H1 (cell line): ENCODE measurements around the gene AP3D1. TPM values are rescaled to one million over a fixed set of nuclear protein-coding genes. Genes with fewer than 3 reads are reported as not detected.

Experiments
- ASH2L ChIP-seq: fragments of 200-600, 300-600 bp; sonication (generic); IDR thresholded peaks from one replicate; pipeline ENCODE4 v1.7.1; 2017; ENCODE audit warnings: low read length
- HDAC6 ChIP-seq: IDR thresholded peaks from one replicate; pipeline ENCODE4 v1.7.1; 2012; ENCODE audit warnings: low read depth, mild to moderate bottlenecking, inconsistent platforms, low read length, moderate library complexity
- MAFK ChIP-seq: IDR thresholded peaks from 2 replicates; pipeline ENCODE4 v1.6.1; 2012; ENCODE audit warnings: low read depth, mild to moderate bottlenecking, improper control_type of control experiment, low read length
- NANOG ChIP-seq: IDR thresholded peaks from 2 replicates; pipeline ENCODE4 v1.6.1; 2011; ENCODE audit warnings: low read length, low read depth, mild to moderate bottlenecking, inconsistent platforms; ENCODE audit not compliant: insufficient read depth, poor library complexity, severe bottlenecking
- RAD21 ChIP-seq, 2 experiments: IDR thresholded peaks in 1 of 2; conservative IDR thresholded peaks in 1 of 2; 2 replicates each; pipeline ENCODE4 v1.6.1; 2011; ENCODE audit warnings: low read depth in 2 of 2, low read length in 2 of 2, improper control_type of control experiment in 1 of 2, inconsistent platforms in 1 of 2, mild to moderate bottlenecking in 1 of 2, moderate library complexity in 1 of 2
- RBBP5 ChIP-seq: IDR thresholded peaks from 2 replicates; pipeline ENCODE4 v1.7.1; 2012; ENCODE audit warnings: low read depth, mild to moderate bottlenecking, inconsistent platforms, low read length, moderate library complexity, borderline replicate concordance
- SIX5 ChIP-seq: IDR thresholded peaks from 2 replicates; pipeline ENCODE4 v1.6.1; 2011; ENCODE audit warnings: mild to moderate bottlenecking, low read depth, low read length
- polyA plus RNA-seq, 7 experiments: library from polyadenylated mRNA; depleted of rRNA in 3 of 7; stranded (reverse) in 5 of 7; unstranded in 2 of 7; fragments of >200 nt in 5 of 7; fragments of 200-250 nt in 2 of 7; gene quantifications; 1 replicate in 5 of 7; 2 replicates in 1 of 7; 4 replicates in 1 of 7; pipeline versions ENCODE4 v1.2.1 to v1.2.3, GENCODE V29; 2011 to 2013; ENCODE audit warnings: missing spikeins in 2 of 7, mixed read lengths in 2 of 7
- total RNA-seq: library from RNA; stranded (reverse); fragmentation: NEBNext Ultra II Directional; extraction: Animal tissue kit (Norgen Biotek cat#: 25700); gene quantifications from 2 replicates; pipeline ENCODE4 v1.2.1, GENCODE V29; 2021
- TF ChIP-seq, protein P1 (sequence below): IDR thresholded peaks from 2 replicates; pipeline ENCODE4 v1.6.1; 2011; ENCODE audit warnings: low read depth, mild to moderate bottlenecking, low read length; ENCODE audit not compliant: insufficient read depth

AP3D1 gene
- total and polyA plus RNA-seq, 2 of the 8 experiments (the other 6 are each of a cell fraction or from before 2014, with no cell fraction given), result 161 to 174 TPM

DNA sequence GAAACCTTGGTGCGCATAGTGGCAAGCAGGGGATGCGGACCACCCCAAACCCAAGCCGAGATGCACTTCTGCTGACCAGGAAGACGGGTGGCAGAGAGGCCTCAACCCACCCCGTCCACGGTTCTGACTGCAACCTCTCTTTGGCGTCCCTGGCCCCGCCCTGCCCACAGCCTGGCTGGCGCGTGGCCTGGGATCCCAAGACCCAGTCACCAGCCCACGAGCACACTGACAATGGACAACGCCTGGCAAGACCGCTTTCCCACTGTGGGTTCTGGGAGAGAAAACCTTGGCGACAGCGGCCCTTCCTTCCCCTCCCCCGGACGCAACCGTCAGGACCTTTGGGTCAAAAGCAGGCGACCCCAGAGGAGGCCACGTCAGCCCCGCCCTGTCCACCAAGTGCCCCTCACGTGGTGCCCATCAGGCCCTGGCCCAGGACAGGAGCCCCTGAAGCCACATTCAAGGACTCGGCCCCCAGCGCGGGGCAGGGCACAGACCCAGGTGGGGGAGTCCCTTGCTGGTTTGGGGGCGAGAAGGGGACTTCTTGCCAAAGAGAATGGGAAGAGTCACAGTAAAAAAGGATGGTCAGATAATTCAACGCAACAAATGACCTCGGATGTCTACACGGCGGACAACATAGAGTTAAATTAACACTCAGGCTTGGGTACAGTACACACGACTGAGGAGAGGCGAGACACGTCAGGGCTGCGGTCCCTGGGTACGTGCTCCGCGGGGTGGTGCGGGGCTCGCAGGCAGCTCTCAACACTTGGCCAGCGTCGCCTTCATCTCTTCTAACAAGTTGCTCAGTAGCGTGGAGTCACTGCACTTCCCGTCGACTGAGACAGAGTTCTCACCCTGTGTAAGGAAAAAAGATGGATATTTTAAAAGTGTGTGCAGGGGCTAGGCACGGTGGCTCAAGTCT lies 49.7 kb downstream of the AP3D1 start (continued):
- TF ChIP-seq, protein P1, sequence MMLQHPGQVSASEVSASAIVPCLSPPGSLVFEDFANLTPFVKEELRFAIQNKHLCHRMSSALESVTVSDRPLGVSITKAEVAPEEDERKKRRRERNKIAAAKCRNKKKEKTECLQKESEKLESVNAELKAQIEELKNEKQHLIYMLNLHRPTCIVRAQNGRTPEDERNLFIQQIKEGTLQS, result no peak
- TF ChIP-seq SIX5 (no peak), ASH2L (no peak), MAFK (no peak), NANOG (no peak), RBBP5 (no peak), RAD21 (IDR thresholded peaks at IDR 0.05 in 1 of 2, conservative IDR thresholded peaks at IDR 0.05 in 1 of 2; ENCODE audit: low read depth in 2 of 2, low read length in 2 of 2) (no peak), HDAC6 (no peak)
